Neuron (in vitro differentiated cells): ENCODE measurements around the gene BANK1.
"Not testable (repeated sequence)": the region's sequence is repeated elsewhere in the genome, so short reads cannot be mapped to it uniquely, and the experiment has no call there.

Experiments
- H2AFZ ChIP-seq: one replicate; pipeline ENCODE4 v1.6.1; 2013; ENCODE audit warnings: low read depth, mild to moderate bottlenecking, inconsistent platforms, low read length, moderate library complexity
- H3K27me3 ChIP-seq: one replicate; pipeline ENCODE4 v1.6.1; 2013; ENCODE audit warnings: low read length; ENCODE audit not compliant: insufficient read depth
- H3K36me3 ChIP-seq: one replicate; pipeline ENCODE4 v1.6.1; 2013; ENCODE audit warnings: low read length; ENCODE audit not compliant: insufficient read depth
- H3K4me1 ChIP-seq: one replicate; pipeline ENCODE4 v1.6.1; 2013; ENCODE audit warnings: low read length; ENCODE audit not compliant: insufficient read depth
- H3K4me3 ChIP-seq: 2 replicates; pipeline ENCODE4 v1.5.1; 2013; ENCODE audit warnings: mild to moderate bottlenecking, low read length, moderate library complexity
- H3K9me3 ChIP-seq: one replicate; pipeline ENCODE4 v1.6.1; 2013; ENCODE audit warnings: low read length

The BANK1 gene

GRCh38 chr4:101865501-101866062 is 75.1 kb downstream of the BANK1 start:
- H3K27me3 ChIP-seq, result no peaks in the 10 kb centered on the region
- no peaks in the 10 kb centered on the region for H3K36me3 ChIP-seq
- H3K9me3 ChIP-seq, result no peaks in the 10 kb centered on the region
- H2AFZ ChIP-seq, result no peak overlapping the region
- H3K4me1 ChIP-seq, result no peaks in the 10 kb centered on the region
- H3K4me3 ChIP-seq, result no peak overlapping the region

- no peaks in the 10 kb centered on the region for H3K4me1 ChIP-seq
- H3K27me3 ChIP-seq, result no peaks in the 10 kb centered on the region
- no peaks in the 10 kb centered on the region for H3K9me3 ChIP-seq
- H2AFZ ChIP-seq, result no peak overlapping the region
- no peak overlapping the region for H3K4me3 ChIP-seq
- H3K36me3 ChIP-seq, result no peaks in the 10 kb centered on the region
Observed at GRCh38 chr4:101870874-101871273, 80.3 kb downstream of the BANK1 start.

GRCh38 chr4:101871962-101872676 is 81.6 kb downstream of the BANK1 start:
- H3K4me3 ChIP-seq, result no peak overlapping the region
- H3K36me3 ChIP-seq, result no peaks in the 10 kb centered on the region
- H2AFZ ChIP-seq, result no peak overlapping the region
- no peaks in the 10 kb centered on the region for H3K4me1 ChIP-seq
- no peaks in the 10 kb centered on the region for H3K9me3 ChIP-seq
- no peaks in the 10 kb centered on the region for H3K27me3 ChIP-seq

GRCh38 chr4:101885574-101885973 is 95.0 kb downstream of the BANK1 start:
- Histone ChIP-seq H3K9me3 (no peaks in the 10 kb centered on the region), H3K36me3 (no peaks in the 10 kb centered on the region), H2AFZ (no peak overlapping the region), H3K4me1 (no peaks in the 10 kb centered on the region), H3K27me3 (no peaks in the 10 kb centered on the region), H3K4me3 (no peak overlapping the region)

- no peaks in the 10 kb centered on the region for H3K36me3 ChIP-seq
- H3K27me3 ChIP-seq, result no peaks in the 10 kb centered on the region
- no peaks in the 10 kb centered on the region for H3K4me1 ChIP-seq
- no peak overlapping the region for H3K4me3 ChIP-seq
- no peaks in the 10 kb centered on the region for H3K9me3 ChIP-seq
- H2AFZ ChIP-seq, result no peak overlapping the region
Observed at GRCh38 chr4:101886826-101887225, 96.3 kb downstream of the BANK1 start.

- Histone ChIP-seq H3K27me3 (no peaks in the 10 kb centered on the region), H3K9me3 (no peaks in the 10 kb centered on the region), H3K4me1 (no peaks in the 10 kb centered on the region), H3K4me3 (no peak overlapping the region), H2AFZ (no peak overlapping the region), H3K36me3 (no peaks in the 10 kb centered on the region)
Observed at GRCh38 chr4:101888472-101888871, 97.9 kb downstream of the BANK1 start.

- not testable (repeated sequence) for H3K27me3 ChIP-seq, H3K36me3 ChIP-seq, H3K9me3 ChIP-seq, H2AFZ ChIP-seq, H3K4me3 ChIP-seq, H3K4me1 ChIP-seq
Observed at GRCh38 chr4:101905527-101905926, 115.0 kb downstream of the BANK1 start.

- no peak overlapping the region for H3K4me3 ChIP-seq
- H3K9me3 ChIP-seq, result no peaks in the 10 kb centered on the region
- no peaks in the 10 kb centered on the region for H3K36me3 ChIP-seq
- H3K4me1 ChIP-seq, result no peaks in the 10 kb centered on the region
- no peaks in the 10 kb centered on the region for H3K27me3 ChIP-seq
- no peak overlapping the region for H2AFZ ChIP-seq
Observed at GRCh38 chr4:101910786-101911373, 120.3 kb downstream of the BANK1 start.

- H3K4me3 ChIP-seq, result no peak overlapping the region
- H2AFZ ChIP-seq, result no peak overlapping the region
- no peaks in the 10 kb centered on the region for H3K27me3 ChIP-seq
- no peaks in the 10 kb centered on the region for H3K4me1 ChIP-seq
- H3K36me3 ChIP-seq, result no peaks in the 10 kb centered on the region
- no peaks in the 10 kb centered on the region for H3K9me3 ChIP-seq
Observed at GRCh38 chr4:101911616-101912015, 121.1 kb downstream of the BANK1 start.

GRCh38 chr4:101914761-101915160 is 124.2 kb downstream of the BANK1 start:
- no peak overlapping the region for H3K4me3 ChIP-seq
- H2AFZ ChIP-seq, result no peak overlapping the region
- H3K4me1 ChIP-seq, result no peaks in the 10 kb centered on the region
- no peaks in the 10 kb centered on the region for H3K9me3 ChIP-seq
- no peaks in the 10 kb centered on the region for H3K27me3 ChIP-seq
- no peaks in the 10 kb centered on the region for H3K36me3 ChIP-seq

- no peaks in the 10 kb centered on the region for H3K27me3 ChIP-seq
- H3K4me3 ChIP-seq, result no peak overlapping the region
- no peak overlapping the region for H2AFZ ChIP-seq
- no peaks in the 10 kb centered on the region for H3K4me1 ChIP-seq
- no peaks in the 10 kb centered on the region for H3K36me3 ChIP-seq
- H3K9me3 ChIP-seq, result no peaks in the 10 kb centered on the region
Observed at GRCh38 chr4:101919373-101919977, 128.9 kb downstream of the BANK1 start.

- Histone ChIP-seq H2AFZ (no peak overlapping the region), H3K4me1 (no peaks in the 10 kb centered on the region), H3K9me3 (no peaks in the 10 kb centered on the region), H3K36me3 (no peaks in the 10 kb centered on the region), H3K4me3 (no peak overlapping the region), H3K27me3 (no peaks in the 10 kb centered on the region)
Observed at GRCh38 chr4:101921370-101921769, 130.8 kb downstream of the BANK1 start.

- Histone ChIP-seq H3K27me3 (no peaks in the 10 kb centered on the region), H3K9me3 (no peaks in the 10 kb centered on the region), H2AFZ (no peak overlapping the region), H3K4me3 (no peak overlapping the region), H3K4me1 (peaks cover 7% of the 10 kb centered on the region), H3K36me3 (no peaks in the 10 kb centered on the region)
Observed at GRCh38 chr4:101931619-101932018, 141.1 kb downstream of the BANK1 start.
